Spleen (tissue), 11 donors: ENCODE measurements around the gene CTDSPL. TPM values are rescaled to one million over a fixed set of nuclear protein-coding genes. Genes with fewer than 3 reads are reported as not detected.

Experiments used
- DNase-seq: peaks from one replicate; pipeline ENCODE4 v3.0.0-alpha.2; 2020
- H3K27ac ChIP-seq, 8 donors: fragments of 200-600 bp; sonication (generic) in 7 of 8; 1 replicate in 4 of 8; 2 replicates in 4 of 8; pipeline versions ENCODE4 v1.5.0 to v1.8.0; 2016 to 2021; ENCODE audit warnings: inconsistent platforms in 4 of 8, mild to moderate bottlenecking in 4 of 8, moderate library complexity in 1 of 8
- H3K27me3 ChIP-seq, 7 donors: fragments of 200-600 bp; sonication (generic) in 6 of 7; replicated peaks in 1 of 7; 1 replicate in 4 of 7; 2 replicates in 3 of 7; pipeline versions ENCODE4 v1.5.0 to v1.8.0; 2016 to 2021; ENCODE audit warnings: inconsistent platforms in 3 of 7, mild to moderate bottlenecking in 1 of 7
- H3K36me3 ChIP-seq, 6 donors: fragments of 200-600 bp; sonication (generic) in 5 of 6; 1 replicate in 4 of 6; 2 replicates in 2 of 6; pipeline versions ENCODE4 v1.5.0 to v1.8.0; 2016 to 2021; ENCODE audit warnings: inconsistent platforms in 2 of 6
- H3K4me1 ChIP-seq, 6 donors: fragments of 200-600 bp; sonication (generic) in 5 of 6; 1 replicate in 3 of 6; 2 replicates in 3 of 6; pipeline versions ENCODE4 v1.5.0 to v1.8.0; 2016 to 2021; ENCODE audit warnings: inconsistent platforms in 3 of 6
- H3K4me3 ChIP-seq, 8 donors: fragments of 200-600 bp; sonication (generic) in 7 of 8; 1 replicate in 4 of 8; 2 replicates in 4 of 8; pipeline versions ENCODE4 v1.5.0 to v1.8.0; 2016 to 2021; ENCODE audit warnings: inconsistent platforms in 4 of 8, mild to moderate bottlenecking in 4 of 8, moderate library complexity in 2 of 8
- H3K9me3 ChIP-seq, 8 donors: fragments of 200-600 bp; sonication (generic) in 7 of 8; 1 replicate in 4 of 8; 2 replicates in 4 of 8; pipeline versions ENCODE4 v1.5.0 to v1.8.0; 2016 to 2021; ENCODE audit warnings: inconsistent platforms in 4 of 8
- CTCF ChIP-seq, 11 experiments: fragments of 200-600 bp in 7 of 11; fragments of 450-650 bp in 4 of 11; sonication (generic) in 4 of 11; IDR thresholded peaks in 8 of 11; conservative IDR thresholded peaks in 3 of 11; 1 replicate in 7 of 11; 2 replicates in 4 of 11; pipeline versions ENCODE4 v1.4.0 to v1.8.0; 2016 to 2021; ENCODE audit warnings: antibody characterized with exemption in 11 of 11, inconsistent platforms in 4 of 11, mild to moderate bottlenecking in 1 of 11
- POLR2A ChIP-seq, 3 donors: fragments of 450-650 bp; IDR thresholded peaks; one replicate each; pipeline ENCODE4 v1.5.1; 2017; ENCODE audit warnings: antibody characterized with exemption in 3 of 3, mild to moderate bottlenecking in 1 of 3
- POLR2AphosphoS5 ChIP-seq, 3 donors: sonication (generic); formaldehyde crosslinking; IDR thresholded peaks; one replicate each; pipeline ENCODE4 v1.5.1; 2017; ENCODE audit warnings: antibody characterized with exemption in 3 of 3
- WGBS, 5 donors: extraction: QIAGEN DNeasy Blood & Tissue Kit in 3 of 5; methylation state at CpG; one replicate each; pipeline versions ENCODE4 v1.1.5 to v1.1.7; 2013 to 2018; 5-methylcytosine and 5-hydroxymethylcytosine counted together
- intact Hi-C: fragments of 100-400 bp; cut with DNase I; formaldehyde crosslinking; loops from one replicate; pipeline ENCODE4 v1.15.0; 2023; ENCODE audit warnings: low total_unique reads
- polyA plus RNA-seq, 3 donors: library from polyadenylated mRNA; stranded (reverse); fragments of 200-250 nt; gene quantifications; one replicate each; pipeline ENCODE4 v1.2.1, GENCODE V29; 2013
- total RNA-seq, 7 donors: library from RNA; depleted of rRNA in 3 of 7; stranded (reverse); fragments of >200 nt in 3 of 7; fragmentation: NEBNext Ultra II Directional in 4 of 7; extraction: Animal tissue kit (Norgen Biotek cat#: 25700) in 4 of 7; gene quantifications; one replicate each; pipeline versions ENCODE4 v1.1.0 to v1.2.1, GENCODE V29; 2016 to 2021
- donor health status: healthy with polysubstance abuse.
- donor health status: DM: no; HTN: no; CAD: no; lungs with moderate emphysema.
- donor health status: DM: no; HTN: no; CAD: no.
- donor health status: Bipolar disorder and iron deficiency.
- donor health status: healthy.
- donor health status: DM: no; HTN: no; CAD: no.
- donor health status: DM: yes; HTN: yes; CAD: no.

The CTDSPL gene
- total and polyA plus RNA-seq, 10 donors: 3.9 to 46.0 (median 26.2) TPM

GRCh38 chr3:38020342-38020726 is 158.7 kb downstream of the CTDSPL start:
- no peak for DNase-seq
- H3K4me3 ChIP-seq: no peak overlapping the region
- H3K27ac ChIP-seq: no peak overlapping the region
- 68 to 88% (median 81%) methylated on average over 3 of the region's 3 CpGs for WGBS, 5 donors
- intact Hi-C loops: no loop called here
- no peaks in the 10 kb centered on the region for H3K27me3 ChIP-seq
- H3K4me1 ChIP-seq: peaks cover 7 to 49% (median 25%) of the 10 kb centered on the region in 6 donors
- TF ChIP-seq CTCF (IDR thresholded peaks at IDR 0.05 in 8 of 11, conservative IDR thresholded peaks at IDR 0.05 in 3 of 11) (no peak), POLR2A (IDR thresholded peaks at IDR 0.05) (no peak), POLR2AphosphoS5 (IDR thresholded peaks at IDR 0.05) (no peak)
- peaks cover 0 to 13% (median 11%) of the 10 kb centered on the region in 8 donors for H3K9me3 ChIP-seq
- peaks cover 0 to 51% (median 36%) of the 10 kb centered on the region in 6 donors for H3K36me3 ChIP-seq

- WGBS, 5 donors: 83 to 94% (median 94%) methylated on average over 4 of the region's 4 CpGs
- H3K4me3 ChIP-seq: no peak overlapping the region
- peaks cover 7 to 57% (median 33%) of the 10 kb centered on the region in 6 donors for H3K4me1 ChIP-seq
- TF ChIP-seq POLR2AphosphoS5 (IDR thresholded peaks at IDR 0.05) (no peak), CTCF (IDR thresholded peaks at IDR 0.05 in 8 of 11, conservative IDR thresholded peaks at IDR 0.05 in 3 of 11) (no peak), POLR2A (IDR thresholded peaks at IDR 0.05) (no peak)
- peak; percentile 66 for DNase-seq
- peak overlapping the region in 2 of 8 donors; percentile 95 for H3K27ac ChIP-seq
- intact Hi-C loops: no loop called here
- H3K36me3 ChIP-seq: peaks cover 0 to 42% (median 27%) of the 10 kb centered on the region in 6 donors
- H3K9me3 ChIP-seq: peaks cover 0 to 8% (median 5%) of the 10 kb centered on the region in 8 donors
- H3K27me3 ChIP-seq: no peaks in the 10 kb centered on the region
These were observed 159.5 kb downstream of the CTDSPL start for GRCh38 chr3:38021196-38021595.

DNA sequence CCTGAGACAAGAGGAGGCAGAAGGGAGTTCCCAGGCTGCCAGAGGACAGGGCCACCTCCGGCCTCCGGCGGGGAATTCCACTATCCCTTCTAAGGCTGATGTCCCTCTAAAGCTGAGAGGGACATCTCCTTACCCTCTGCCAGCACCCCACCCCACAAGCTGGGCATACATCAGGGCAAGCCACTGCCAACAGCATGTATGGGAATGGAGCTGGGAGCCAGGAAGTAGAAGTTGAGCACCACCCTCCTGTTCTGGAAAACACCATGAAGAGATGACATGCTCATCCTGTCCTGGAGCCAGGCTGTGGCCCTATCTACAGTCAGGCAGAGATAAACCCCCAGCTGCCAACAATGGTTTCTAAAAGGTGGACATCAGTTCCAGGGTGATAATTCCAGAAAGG is 160.6 kb downstream of the CTDSPL start:
- Histone ChIP-seq H3K27ac (peak overlapping the region; percentile 1 to 95 (median 66)), H3K36me3 (peaks cover 0 to 31% (median 16%) of the 10 kb centered on the region in 6 donors), H3K4me3 (no peak overlapping the region), H3K9me3 (no peaks in the 10 kb centered on the region), H3K27me3 (no peaks in the 10 kb centered on the region), H3K4me1 (peaks cover 7 to 63% (median 33%) of the 10 kb centered on the region in 6 donors)
- no peak for TF ChIP-seq CTCF (IDR thresholded peaks at IDR 0.05 in 8 of 11, conservative IDR thresholded peaks at IDR 0.05 in 3 of 11)
- TF ChIP-seq POLR2AphosphoS5 (IDR thresholded peaks at IDR 0.05): no peak
- TF ChIP-seq POLR2A (IDR thresholded peaks at IDR 0.05): no peak
- intact Hi-C loops: no loop called here
- DNase-seq: peak; percentile 75
- 48 to 61% (median 50%) methylated on average over 3 of the region's 3 CpGs for WGBS, 5 donors

GRCh38 chr3:38022896-38023709 is 161.4 kb downstream of the CTDSPL start:
- TF ChIP-seq POLR2AphosphoS5 (IDR thresholded peaks at IDR 0.05) (no peak), POLR2A (IDR thresholded peaks at IDR 0.05) (no peak)
- intact Hi-C loops: no loop called here
- Histone ChIP-seq H3K27me3 (peaks cover 0 to 2% (median 0%) of the 10 kb centered on the region in 7 donors), H3K4me3 (peak overlapping the region in 6 of 8 donors; percentile 42 to 94 (median 70)), H3K27ac (peak overlapping the region; percentile 79 to 95 (median 94)), H3K36me3 (peaks cover 0 to 23% (median 9%) of the 10 kb centered on the region in 6 donors), H3K9me3 (no peaks in the 10 kb centered on the region), H3K4me1 (peaks cover 7 to 61% (median 33%) of the 10 kb centered on the region in 6 donors)
- peak; percentile 77 for DNase-seq
- WGBS, 5 donors: 77 to 86% (median 84%) methylated on average over 6 of the region's 6 CpGs
